Epidermal melanocyte (primary cell): ENCODE measurements around the gene GUCA2A.

Source experiments
- DNase-seq: peaks from one replicate; pipeline ENCODE4 v3.0.0; 2011; ENCODE audit warnings: low spot score; ENCODE audit not compliant: insufficient read length

GUCA2A gene

DNA sequence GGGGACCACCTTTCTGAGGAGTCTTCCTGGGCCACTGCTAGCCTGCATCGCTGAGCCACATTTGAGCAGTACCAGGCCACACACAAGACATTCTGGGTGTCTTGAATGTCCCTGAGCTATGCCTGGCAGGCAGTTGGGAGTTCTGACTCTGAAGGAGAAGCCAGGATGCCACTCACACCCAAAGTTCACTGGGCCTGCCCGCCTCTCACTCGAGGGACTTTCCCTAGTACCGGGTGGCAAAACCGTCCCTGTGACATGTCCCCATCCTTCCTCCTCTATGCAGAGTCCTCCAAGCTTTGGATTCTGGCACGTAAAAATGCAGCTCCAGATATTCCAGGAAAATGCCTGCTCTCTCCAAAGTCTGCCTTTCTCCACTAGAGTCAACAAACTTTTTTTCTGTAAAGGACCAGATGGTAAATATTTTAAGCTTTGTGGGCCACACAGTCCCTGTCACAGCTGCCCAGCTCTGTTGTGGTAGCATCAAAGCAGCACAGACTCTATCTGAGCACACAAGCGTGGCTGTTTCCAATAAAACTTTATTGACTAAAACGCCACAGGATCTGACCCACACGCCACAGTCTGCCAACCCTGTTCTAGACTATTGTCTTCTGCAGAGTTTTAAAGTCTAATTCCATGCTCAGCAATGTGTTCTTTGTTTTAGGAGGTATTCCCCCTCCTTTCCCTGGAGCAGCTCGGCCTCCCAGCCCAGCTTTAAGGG is 30.6 kb downstream of the GUCA2A start:
- no peak for DNase-seq

DNA sequence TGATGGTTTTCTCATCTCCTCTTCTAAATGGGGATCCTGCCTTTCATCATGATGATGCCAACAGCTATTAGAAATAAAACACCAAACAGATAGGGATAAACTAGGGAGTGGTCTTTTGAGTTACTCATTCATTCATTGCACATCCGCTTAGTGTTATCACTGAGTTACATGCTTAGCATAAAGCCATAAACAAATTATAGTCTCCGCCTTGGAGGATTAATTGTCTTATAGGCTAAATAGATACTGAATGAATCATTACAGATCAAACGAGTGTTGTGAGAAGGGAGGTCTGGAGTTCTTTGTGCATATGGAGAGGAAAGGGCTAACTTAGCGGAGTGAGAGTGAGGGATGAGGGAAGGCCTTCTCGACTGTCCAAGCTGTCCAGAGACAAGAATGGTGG is 31.2 kb downstream of the GUCA2A start:
- no peak for DNase-seq

DNA sequence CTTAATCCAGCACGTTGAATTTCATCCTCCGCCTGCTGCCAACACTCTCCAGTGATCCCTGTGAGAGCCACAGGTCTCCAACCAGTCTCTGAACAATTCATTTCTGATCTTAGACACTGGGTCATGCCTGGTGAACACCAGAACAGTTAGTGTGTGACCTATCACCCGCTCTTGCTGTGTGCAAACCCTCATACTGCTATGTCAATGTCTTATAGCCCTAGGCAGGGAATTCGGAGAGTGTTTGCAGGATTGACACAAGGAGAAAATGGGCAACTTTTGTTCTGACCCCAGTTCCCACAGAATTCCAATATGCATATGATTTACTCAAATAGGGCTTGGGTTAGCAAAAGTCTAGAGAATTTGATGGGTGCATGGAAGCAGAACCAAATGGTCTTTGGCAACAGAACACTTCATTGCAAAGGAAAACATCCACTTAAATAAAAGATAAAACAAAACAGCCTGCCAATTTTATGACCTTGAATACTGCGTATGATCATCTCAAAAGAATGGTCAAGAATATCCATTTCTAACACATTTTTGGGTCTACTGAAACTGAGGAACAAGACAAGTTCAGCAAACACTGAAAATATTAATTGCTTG is 34.4 kb downstream of the GUCA2A start:
- DNase-seq = no peak

DNA sequence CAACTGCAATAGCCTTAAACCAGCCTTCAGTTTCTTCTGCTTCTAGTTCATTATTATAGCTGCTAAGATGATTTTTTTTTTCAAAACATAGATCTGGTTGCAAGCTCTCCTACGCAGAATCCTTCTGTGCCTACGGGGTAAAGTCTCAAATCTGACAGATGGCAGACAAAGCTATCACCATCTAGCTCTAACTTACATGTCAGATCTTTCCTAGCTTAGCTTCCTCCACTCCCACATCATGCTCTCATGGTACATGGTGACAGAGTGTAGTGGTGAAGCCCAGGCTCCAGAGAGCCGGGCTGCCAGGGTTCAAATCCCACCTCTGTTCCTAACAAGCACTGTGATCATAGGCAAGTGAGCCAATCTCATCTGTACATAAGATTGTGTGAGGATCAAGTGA is 35.6 kb downstream of the GUCA2A start:
- no peak for DNase-seq

DNA sequence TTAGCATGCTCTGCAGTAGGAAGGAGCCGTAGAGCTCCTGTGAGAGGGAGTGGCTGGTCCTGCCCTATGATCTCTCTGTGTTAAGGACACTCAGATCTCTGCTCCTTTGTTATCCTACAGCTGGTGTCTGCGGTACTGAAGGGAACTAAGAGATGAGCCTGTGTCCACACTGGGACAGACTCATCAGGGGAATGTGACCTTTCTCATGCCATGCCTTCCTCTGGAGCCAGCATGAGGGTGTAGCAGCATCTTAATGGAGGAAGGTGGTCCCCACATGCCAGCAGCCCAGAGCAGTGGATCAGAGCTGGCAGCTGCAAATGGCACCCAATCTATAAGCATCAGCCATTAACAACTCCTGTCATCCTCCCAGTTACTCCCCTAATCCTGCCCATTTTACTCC is 36.0 kb downstream of the GUCA2A start:
- no peak for DNase-seq

DNA sequence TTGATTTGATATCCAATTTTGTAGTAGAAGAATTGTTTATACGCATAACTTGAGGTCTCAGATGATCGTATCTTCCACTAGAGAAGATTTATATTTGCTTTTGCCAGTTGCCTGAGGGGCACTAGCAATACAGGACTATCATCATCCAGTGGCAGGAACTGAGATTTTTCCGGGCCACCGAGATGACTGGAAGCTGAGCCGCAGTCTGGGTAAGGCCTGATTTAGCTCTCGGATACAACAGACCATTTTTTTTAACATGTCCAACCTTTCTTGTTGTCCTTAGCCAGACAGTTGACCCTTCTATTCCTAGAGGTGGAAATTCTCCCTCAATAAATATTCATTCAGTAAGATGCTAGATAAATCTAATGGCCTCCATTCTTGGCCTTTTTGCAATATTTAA is 36.8 kb downstream of the GUCA2A start:
- DNase-seq = no peak

DNA sequence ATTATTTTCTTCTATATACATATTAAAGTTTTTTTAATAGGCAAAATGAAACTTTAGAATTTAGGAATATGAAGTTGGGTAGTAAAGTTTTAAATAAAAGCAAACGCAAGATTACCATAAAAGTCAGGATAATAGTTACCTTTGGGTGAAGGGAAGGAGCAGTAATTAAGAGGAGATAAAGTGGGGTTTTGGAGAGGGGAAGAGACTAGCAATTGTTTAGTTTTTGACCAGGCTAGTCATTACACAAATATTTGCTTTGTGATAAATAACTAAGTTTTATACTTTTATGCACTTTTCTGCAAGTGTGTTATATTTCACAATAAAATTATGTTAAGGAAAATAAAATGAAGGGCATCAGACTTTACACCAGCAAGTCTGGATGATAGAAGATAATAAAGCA is 39.0 kb downstream of the GUCA2A start:
- no peak for DNase-seq

DNA sequence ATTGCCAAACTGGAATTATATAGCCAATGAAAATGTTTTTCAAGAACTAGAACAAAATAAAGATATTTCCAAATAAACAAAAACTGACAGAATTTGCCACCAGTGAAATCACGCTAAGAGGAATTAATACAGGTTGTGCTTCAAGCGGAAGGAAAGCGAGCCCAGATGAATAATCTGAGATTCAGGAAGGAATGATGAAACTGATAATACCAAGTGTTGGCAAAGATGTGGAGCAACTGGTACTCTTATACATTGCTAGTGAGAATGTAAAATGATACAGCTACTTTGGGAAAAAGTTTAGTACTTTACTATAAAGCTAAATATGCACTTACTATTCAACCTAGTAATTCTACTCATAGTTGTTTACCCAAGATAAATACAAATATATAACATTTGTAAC is 42.1 kb downstream of the GUCA2A start:
- DNase-seq = no peak

DNA sequence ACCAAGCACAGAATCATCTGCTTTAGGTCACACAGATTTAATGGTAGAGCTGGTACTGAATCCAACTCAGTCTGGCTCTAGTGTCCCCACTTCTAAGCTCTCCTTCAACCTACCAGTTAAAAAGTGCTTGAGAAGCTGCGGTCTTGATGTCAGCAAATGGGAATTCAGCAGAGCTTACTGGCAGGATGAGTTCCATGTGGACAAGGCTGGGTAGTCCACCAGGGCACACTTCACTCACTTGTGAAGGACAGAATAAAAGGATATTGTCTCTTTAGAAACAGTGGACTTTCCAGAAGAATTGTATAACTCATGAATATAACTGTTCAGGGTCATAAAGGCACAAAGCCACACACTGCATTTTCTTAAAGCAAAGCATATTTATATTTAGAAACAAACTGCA is 46.4 kb downstream of the GUCA2A start:
- DNase-seq = no peak

DNA sequence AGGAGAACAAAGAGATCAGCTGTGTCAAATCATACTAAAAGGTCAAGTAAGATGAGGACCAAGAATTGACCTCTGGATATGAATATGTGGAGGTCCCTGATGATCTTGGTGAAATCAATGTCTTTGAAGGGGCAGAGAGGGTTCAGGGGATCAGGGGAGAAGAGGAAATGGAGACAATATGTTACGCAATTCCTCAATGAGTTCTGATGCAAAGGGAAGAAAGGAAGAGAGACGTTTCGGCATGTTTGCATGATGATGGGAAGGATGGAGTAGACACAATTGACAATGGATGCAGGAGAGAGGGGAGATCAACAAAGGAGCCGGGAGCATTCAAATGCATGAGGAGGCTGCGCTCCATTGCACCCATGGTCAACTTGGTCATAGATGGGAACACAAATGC is 47.3 kb downstream of the GUCA2A start:
- no peak for DNase-seq

DNA sequence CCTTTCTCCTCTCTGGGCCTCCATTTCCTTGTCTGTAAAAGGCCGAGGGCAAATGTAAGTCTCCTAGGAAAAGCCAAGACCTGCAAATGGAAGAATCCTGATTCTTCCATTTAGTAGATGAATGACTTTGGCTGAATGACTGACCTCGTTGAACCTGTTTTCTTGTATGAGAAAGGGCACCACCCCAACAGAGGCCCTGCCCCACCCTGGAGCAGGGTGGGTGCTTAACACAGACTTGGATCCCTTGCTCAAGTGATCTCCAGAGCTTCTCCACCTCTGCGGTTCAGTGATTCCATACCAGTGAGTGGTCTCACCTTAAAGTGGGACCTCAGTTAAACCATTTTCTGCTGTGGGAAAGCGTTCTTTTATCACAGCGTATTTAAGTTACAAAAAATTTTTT is 50.3 kb downstream of the GUCA2A start:
- DNase-seq = no peak
